Ovary (tissue), 3 donors: ENCODE measurements around the gene DDX49.

Experiments
- CTCF ChIP-seq, 3 donors: fragments of 450-650 bp in 2 of 3; fragments of 200-600 bp in 1 of 3; IDR thresholded peaks; one replicate each; pipeline versions ENCODE4 v1.5.1 to v1.8.0; 2016 to 2022; ENCODE audit warnings: antibody characterized with exemption in 3 of 3, mild to moderate bottlenecking in 1 of 3
- POLR2A ChIP-seq: fragments of 450-650 bp; IDR thresholded peaks from one replicate; pipeline ENCODE4 v1.6.1; 2017; ENCODE audit warnings: antibody characterized with exemption, mild to moderate bottlenecking, moderate library complexity
- donor health status: DM: no; HTN: no; CAD: no.

DNA sequence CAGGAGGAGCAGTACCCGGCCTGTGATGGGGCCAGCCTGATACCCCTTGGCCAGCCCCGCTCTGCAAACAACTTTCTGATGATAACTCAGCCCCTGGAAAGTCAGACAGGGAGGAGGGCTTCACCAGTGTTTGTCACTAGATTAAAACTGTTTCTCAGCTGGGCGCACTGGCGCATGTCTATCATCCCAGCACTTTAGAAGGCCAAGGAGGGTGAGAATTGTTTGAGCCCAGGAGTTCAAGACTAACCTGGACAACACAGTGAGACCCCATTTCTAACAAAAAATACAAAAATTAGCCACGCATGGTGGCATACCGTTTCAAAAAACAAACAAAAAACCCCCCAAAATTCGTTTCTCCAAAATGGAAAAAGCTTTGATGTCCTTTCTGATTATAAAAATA, 18.0 kb upstream of the DDX49 start:
- no peak for TF ChIP-seq CTCF (IDR thresholded peaks at IDR 0.05)
- no peak for TF ChIP-seq POLR2A
